Natural killer cell (primary cell): ENCODE data around the gene RDX. TPM values are rescaled to one million over a fixed set of nuclear protein-coding genes. Genes with fewer than 3 reads are reported as not detected.

Experiments
- ATAC-seq, 3 donors: fragments of 150-1000 bp in 2 of 3; fragments of 200-7000 bp in 1 of 3; cut with Tn5 transposase; 1 replicate in 1 of 3; 2 replicates in 2 of 3; pipeline ENCODE4 v1.10.0; 2021; ENCODE audit warnings: mild to moderate bottlenecking in 2 of 3, moderate library complexity in 2 of 3
- DNase-seq, 2 donors: peaks; one replicate each; pipeline versions ENCODE4 v3.0.0 to v3.0.0-alpha.2; 2013 to 2021; ENCODE audit warnings: mixed read lengths in 1 of 2
- H3K27ac ChIP-seq: one replicate; pipeline ENCODE4 v1.5.1; 2013; ENCODE audit warnings: mild to moderate bottlenecking, low read length
- H3K27me3 ChIP-seq: one replicate; pipeline ENCODE4 v1.6.1; 2013; ENCODE audit warnings: low read length; ENCODE audit not compliant: control insufficient read depth, insufficient read depth
- H3K36me3 ChIP-seq: one replicate; pipeline ENCODE4 v1.6.1; 2013; ENCODE audit warnings: low read length; ENCODE audit not compliant: control insufficient read depth, insufficient read depth
- H3K4me1 ChIP-seq: one replicate; pipeline ENCODE4 v1.6.1; 2013; ENCODE audit warnings: low read length; ENCODE audit not compliant: control insufficient read depth, insufficient read depth
- H3K4me3 ChIP-seq: one replicate; pipeline ENCODE4 v1.5.1; 2013; ENCODE audit warnings: low read length
- H3K9me3 ChIP-seq: one replicate; pipeline ENCODE4 v1.6.1; 2013; ENCODE audit warnings: low read length; ENCODE audit not compliant: control insufficient read depth, insufficient read depth
- H3K27ac Mint-ChIP-seq, 2 donors: one replicate each; pipeline ENCODE4 v1.8.0; 2022; ENCODE audit warnings: mild to moderate bottlenecking in 2 of 2, mixed read lengths in 2 of 2, moderate library complexity in 1 of 2
- H3K27me3 Mint-ChIP-seq, 2 donors: one replicate each; pipeline ENCODE4 v1.8.0; 2022; ENCODE audit warnings: low read depth in 2 of 2, mixed read lengths in 2 of 2
- H3K36me3 Mint-ChIP-seq: one replicate; pipeline ENCODE4 v1.8.0; 2022; ENCODE audit warnings: mixed read lengths
- H3K4me1 Mint-ChIP-seq, 2 donors: one replicate each; pipeline ENCODE4 v1.8.0; 2022; ENCODE audit warnings: mixed read lengths in 2 of 2
- H3K4me3 Mint-ChIP-seq: one replicate; pipeline ENCODE4 v1.8.0; 2022; ENCODE audit warnings: mild to moderate bottlenecking, moderate library complexity, mixed read lengths
- H3K9me3 Mint-ChIP-seq, 2 donors: one replicate each; pipeline ENCODE4 v1.8.0; 2022; ENCODE audit warnings: mixed read lengths in 2 of 2
- WGBS: methylation state at CpG from one replicate; pipeline ENCODE4 v1.1.7; 2013; ENCODE audit warnings: missing lambda C conversion rate; ENCODE audit not compliant: insufficient coverage; 5-methylcytosine and 5-hydroxymethylcytosine counted together
- intact Hi-C: fragments of 100-400 bp; cut with micrococcal nuclease; formaldehyde crosslinking; loops from one replicate; pipeline ENCODE4 v1.14.2; 2022
- total RNA-seq, 4 donors: library from RNA; stranded (reverse); fragments of 120-200 nt in 1 of 4; gene quantifications; one replicate each; pipeline versions ENCODE4 v1.2.3 to v1.2.4, GENCODE V29; 2013 to 2022
- TF ChIP-seq, protein P1 (sequence below): fragments of 200-600 bp; IDR thresholded peaks from one replicate; pipeline ENCODE4 v1.8.0; 2022; ENCODE audit warnings: antibody characterized with exemption

RDX gene
- total RNA-seq, 3 donors from 2014 or later (not counting 1 experiment from before 2014, with no cell fraction given): 22.6 to 31.1 (median 25.9) TPM

DNA sequence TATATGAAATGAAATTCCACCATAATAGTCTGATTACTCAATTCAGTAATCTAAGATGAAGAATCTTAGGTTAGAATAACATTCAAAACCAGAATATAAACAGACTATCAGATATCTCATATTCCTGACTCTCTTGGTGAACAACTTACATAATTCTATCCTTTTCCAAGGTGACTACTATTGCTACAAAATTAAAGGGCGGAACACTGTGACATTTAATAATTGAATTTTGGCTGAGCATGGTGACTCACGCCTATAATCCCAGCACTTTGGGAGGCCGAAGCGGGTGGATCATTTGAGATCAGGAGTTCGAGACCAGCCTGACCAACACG lies 34.4 kb downstream of the RDX start:
- Histone ChIP-seq H3K36me3 (peaks cover 18% of the 10 kb centered on the region), H3K4me1 (no peaks in the 10 kb centered on the region), H3K27me3 (no peaks in the 10 kb centered on the region), H3K9me3 (no peaks in the 10 kb centered on the region), H3K27ac (no peak overlapping the region), H3K4me3 (no peak overlapping the region)
- TF ChIP-seq, protein P1, sequence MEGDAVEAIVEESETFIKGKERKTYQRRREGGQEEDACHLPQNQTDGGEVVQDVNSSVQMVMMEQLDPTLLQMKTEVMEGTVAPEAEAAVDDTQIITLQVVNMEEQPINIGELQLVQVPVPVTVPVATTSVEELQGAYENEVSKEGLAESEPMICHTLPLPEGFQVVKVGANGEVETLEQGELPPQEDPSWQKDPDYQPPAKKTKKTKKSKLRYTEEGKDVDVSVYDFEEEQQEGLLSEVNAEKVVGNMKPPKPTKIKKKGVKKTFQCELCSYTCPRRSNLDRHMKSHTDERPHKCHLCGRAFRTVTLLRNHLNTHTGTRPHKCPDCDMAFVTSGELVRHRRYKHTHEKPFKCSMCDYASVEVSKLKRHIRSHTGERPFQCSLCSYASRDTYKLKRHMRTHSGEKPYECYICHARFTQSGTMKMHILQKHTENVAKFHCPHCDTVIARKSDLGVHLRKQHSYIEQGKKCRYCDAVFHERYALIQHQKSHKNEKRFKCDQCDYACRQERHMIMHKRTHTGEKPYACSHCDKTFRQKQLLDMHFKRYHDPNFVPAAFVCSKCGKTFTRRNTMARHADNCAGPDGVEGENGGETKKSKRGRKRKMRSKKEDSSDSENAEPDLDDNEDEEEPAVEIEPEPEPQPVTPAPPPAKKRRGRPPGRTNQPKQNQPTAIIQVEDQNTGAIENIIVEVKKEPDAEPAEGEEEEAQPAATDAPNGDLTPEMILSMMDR: no peak
- Mint-ChIP-seq H3K36me3 (no peaks in the 10 kb centered on the region), H3K4me3 (no peak overlapping the region), H3K27me3 (no peaks in the 10 kb centered on the region), H3K4me1 (peaks cover 0 to 3% of the 10 kb centered on the region in 2 donors), H3K27ac (no peak overlapping the region), H3K9me3 (no peaks in the 10 kb centered on the region)
- DNase-seq: no peak
- ATAC-seq: no peak
- 94% methylated on average over 6 of the region's 6 CpGs for WGBS
- intact Hi-C loops: no loop called here

DNA sequence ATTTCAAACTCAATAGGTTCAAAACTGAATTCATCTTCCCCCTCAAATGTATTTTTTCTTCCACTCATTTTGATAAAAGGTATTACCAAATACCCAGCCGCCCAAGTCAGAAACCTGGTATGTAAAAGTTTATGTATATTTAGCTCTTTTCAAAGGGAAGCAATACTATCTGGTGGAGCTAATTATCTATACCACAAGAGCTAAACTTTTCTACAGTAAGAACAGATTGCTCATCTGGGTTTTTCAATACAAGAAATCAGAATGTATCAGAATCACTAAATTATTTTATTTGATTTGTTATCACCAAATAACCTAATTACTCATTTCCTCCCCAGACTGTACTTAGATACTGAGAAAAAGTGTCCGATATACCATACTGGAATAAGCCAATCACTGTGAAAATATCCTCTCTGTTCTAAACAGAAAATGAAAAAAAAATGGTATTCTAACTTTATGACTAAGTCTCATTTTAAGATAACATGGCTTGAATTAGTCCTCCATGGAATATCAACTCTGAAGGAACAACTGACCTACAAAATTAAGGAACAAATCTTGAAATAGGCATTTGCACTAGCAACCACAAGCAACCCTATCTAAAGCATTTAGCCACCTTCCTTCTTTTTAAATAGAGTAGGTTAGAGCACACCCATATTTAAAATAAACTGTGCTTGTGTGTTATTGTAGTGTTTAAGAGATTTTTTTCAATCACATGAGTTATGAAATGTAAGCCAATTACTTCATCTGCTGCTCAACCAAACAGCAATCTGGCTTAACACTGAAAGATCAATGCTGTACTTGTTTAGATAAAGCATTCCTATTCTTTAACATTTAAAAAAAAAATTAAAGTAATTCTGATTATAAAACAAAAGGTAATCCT lies 35.0 kb downstream of the RDX start:
- no peaks in the 10 kb centered on the region for H3K9me3 ChIP-seq
- TF ChIP-seq, protein P1: no peak
- peaks cover 18% of the 10 kb centered on the region for H3K36me3 ChIP-seq
- no peaks in the 10 kb centered on the region for H3K9me3 Mint-ChIP-seq
- no peak overlapping the region for H3K4me3 ChIP-seq
- no peak overlapping the region for H3K27ac Mint-ChIP-seq
- no peaks in the 10 kb centered on the region for H3K4me1 ChIP-seq
- no peaks in the 10 kb centered on the region for H3K27me3 Mint-ChIP-seq
- peaks cover 0 to 3% of the 10 kb centered on the region in 2 donors for H3K4me1 Mint-ChIP-seq
- no peak for DNase-seq
- no peak overlapping the region for H3K4me3 Mint-ChIP-seq
- no peaks in the 10 kb centered on the region for H3K36me3 Mint-ChIP-seq
- WGBS: no CpG with 5 or more reads among the region's 2 CpGs
- H3K27ac ChIP-seq: no peak overlapping the region
- intact Hi-C loops: no loop called here
- no peaks in the 10 kb centered on the region for H3K27me3 ChIP-seq
- ATAC-seq: no peak

DNA sequence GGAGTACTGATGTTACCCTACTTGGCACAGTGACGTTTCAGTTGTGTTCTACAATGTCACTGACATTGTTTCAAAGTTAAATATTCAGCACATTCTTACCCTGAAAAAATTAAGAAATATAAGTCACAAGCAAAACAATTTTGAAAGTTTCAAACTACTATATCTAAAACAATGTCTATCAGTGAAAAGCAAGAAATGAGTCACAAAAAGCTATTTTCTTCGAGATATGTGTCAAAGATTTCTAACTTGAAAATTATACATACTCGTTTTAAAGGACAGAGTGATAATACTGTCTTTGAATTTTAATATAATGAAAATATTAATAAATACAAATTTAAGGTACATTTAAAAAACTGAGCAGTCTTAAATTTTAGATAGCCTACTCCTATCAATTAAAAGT lies 42.9 kb downstream of the RDX start:
- H3K27ac ChIP-seq: no peak overlapping the region
- Mint-ChIP-seq H3K36me3 (no peaks in the 10 kb centered on the region), H3K4me3 (no peak overlapping the region), H3K27me3 (no peaks in the 10 kb centered on the region), H3K4me1 (no peaks in the 10 kb centered on the region), H3K9me3 (no peaks in the 10 kb centered on the region), H3K27ac (no peak overlapping the region)
- intact Hi-C loops: no loop called here
- peaks cover 25% of the 10 kb centered on the region for H3K36me3 ChIP-seq
- DNase-seq (no peak), ATAC-seq (no peak)
- H3K4me3 ChIP-seq: no peak overlapping the region
- H3K4me1 ChIP-seq: no peaks in the 10 kb centered on the region
- WGBS: 90% methylated on average over 1 of the region's 3 CpGs
- H3K9me3 ChIP-seq: no peaks in the 10 kb centered on the region
- TF ChIP-seq, protein P1: no peak
- no peaks in the 10 kb centered on the region for H3K27me3 ChIP-seq

DNA sequence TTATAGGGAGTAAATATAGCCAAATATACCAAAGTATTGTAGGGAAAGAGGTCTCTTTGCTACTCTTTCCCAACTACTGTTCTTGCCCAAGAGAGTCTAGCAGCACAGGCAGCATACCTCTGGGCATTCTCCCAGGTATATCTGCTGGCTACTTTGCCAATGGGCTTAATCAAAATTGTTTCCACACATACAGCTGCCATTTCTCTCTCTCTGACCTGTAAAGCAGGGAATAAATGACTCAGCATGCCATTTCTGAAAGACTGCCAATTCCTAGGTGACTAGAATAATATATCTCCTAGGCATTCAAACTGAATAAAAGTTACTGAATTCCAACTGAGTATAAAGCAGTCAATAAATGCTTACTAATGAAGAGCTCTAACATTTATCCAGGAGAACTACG lies 44.6 kb downstream of the RDX start:
- H3K4me1 ChIP-seq: no peaks in the 10 kb centered on the region
- no peak overlapping the region for H3K4me3 ChIP-seq
- no peaks in the 10 kb centered on the region for H3K27me3 ChIP-seq
- TF ChIP-seq, protein P1: no peak
- Mint-ChIP-seq H3K4me3 (no peak overlapping the region), H3K36me3 (no peaks in the 10 kb centered on the region), H3K27me3 (no peaks in the 10 kb centered on the region), H3K27ac (no peak overlapping the region), H3K9me3 (no peaks in the 10 kb centered on the region), H3K4me1 (no peaks in the 10 kb centered on the region)
- intact Hi-C loops: no loop called here
- peaks cover 23% of the 10 kb centered on the region for H3K36me3 ChIP-seq
- DNase-seq: no peak
- no peak overlapping the region for H3K27ac ChIP-seq
- no CpG with 5 or more reads among the region's 1 CpG for WGBS
- no peaks in the 10 kb centered on the region for H3K9me3 ChIP-seq
- ATAC-seq: no peak
